Measurements from ENCODE around the gene PDHX. TPM values are rescaled to one million over a fixed set of nuclear protein-coding genes. Genes with fewer than 3 reads are reported as not detected.
"Not testable (repeated sequence)": the region's sequence is repeated elsewhere in the genome, so short reads cannot be mapped to it uniquely, and the experiment has no call there.

The PDHX gene
- total RNA-seq, 1 donor from 2014 or later: 35.7 TPM

- DNase-seq: peak; percentile 85
- Mint-ChIP-seq H3K36me3 (ENCODE audit: low read depth) (peaks cover 4% of the 10 kb centered on the region), H3K4me3 (peak overlapping the region; percentile 73), H3K27me3 (peaks cover 15% of the 10 kb centered on the region), H3K4me1 (peaks cover 45% of the 10 kb centered on the region), H3K9me3 (no peaks in the 10 kb centered on the region), H3K27ac (peak overlapping the region; percentile 91)
- intact Hi-C loops (cut with micrococcal nuclease): loop anchor here (1.0 to 5.0 kb wide), 14 partner anchors 8 to 765 kb away; no protein-coding TSS in a partner anchor
Measured at GRCh38 chr11:35012467-35013191, 96.2 kb downstream of the PDHX start.

- peaks cover 16% of the 10 kb centered on the region for H3K27me3 Mint-ChIP-seq
- intact Hi-C loops (cut with micrococcal nuclease): loop anchor here (1.0 to 5.0 kb wide), 6 partner anchors 17 to 766 kb away; no protein-coding TSS in a partner anchor
- peaks cover 39% of the 10 kb centered on the region for H3K4me1 Mint-ChIP-seq
- H3K4me3 Mint-ChIP-seq: peak overlapping the region; percentile 50
- H3K27ac Mint-ChIP-seq: peak overlapping the region; percentile 91
- DNase-seq: peak; percentile 85
- no peaks in the 10 kb centered on the region for H3K9me3 Mint-ChIP-seq
- H3K36me3 Mint-ChIP-seq (ENCODE audit: low read depth): peaks cover 4% of the 10 kb centered on the region
Measured at GRCh38 chr11:35013514-35014233, 97.3 kb downstream of the PDHX start.

GRCh38 chr11:35014346-35014745 is 97.9 kb downstream of the PDHX start:
- Mint-ChIP-seq H3K4me1 (peaks cover 36% of the 10 kb centered on the region), H3K4me3 (peak overlapping the region; percentile 50)
- intact Hi-C loops (cut with micrococcal nuclease): loop anchor here (5.0 kb wide), 1 partner anchor 767 kb away; no protein-coding TSS in a partner anchor

GRCh38 chr11:35015621-35016387 is 99.4 kb downstream of the PDHX start:
- Mint-ChIP-seq H3K36me3 (ENCODE audit: low read depth) (peaks cover 4% of the 10 kb centered on the region), H3K9me3 (no peaks in the 10 kb centered on the region), H3K4me1 (peaks cover 31% of the 10 kb centered on the region), H3K27ac (no peak overlapping the region), H3K27me3 (peaks cover 12% of the 10 kb centered on the region), H3K4me3 (no peak overlapping the region)
- DNase-seq: no peak
- intact Hi-C loops (cut with micrococcal nuclease): loop anchor here (1.0 kb wide), 1 partner anchor 8 kb away; no protein-coding TSS in a partner anchor

More at GRCh38 chr11:35014346-35014745, 97.9 kb downstream of the PDHX start:
- H3K27me3 Mint-ChIP-seq: peaks cover 14% of the 10 kb centered on the region
- peak overlapping the region; percentile 91 for H3K27ac Mint-ChIP-seq
- no peaks in the 10 kb centered on the region for H3K9me3 Mint-ChIP-seq
- peaks cover 4% of the 10 kb centered on the region for H3K36me3 Mint-ChIP-seq (ENCODE audit: low read depth)
- DNase-seq: peak; percentile 49

GRCh38 chr11:35016916-35017315 is 100.5 kb downstream of the PDHX start:
- DNase-seq: peak; percentile 20
- peaks cover 6% of the 10 kb centered on the region for H3K9me3 Mint-ChIP-seq
- intact Hi-C loops (cut with micrococcal nuclease): no loop called here
- no peak overlapping the region for H3K4me3 Mint-ChIP-seq
- H3K27ac Mint-ChIP-seq: no peak overlapping the region
- peaks cover 24% of the 10 kb centered on the region for H3K4me1 Mint-ChIP-seq
- H3K36me3 Mint-ChIP-seq (ENCODE audit: low read depth): peaks cover 4% of the 10 kb centered on the region
- peaks cover 19% of the 10 kb centered on the region for H3K27me3 Mint-ChIP-seq

GRCh38 chr11:35017528-35018342 is 101.3 kb downstream of the PDHX start:
- no peak overlapping the region for H3K27ac Mint-ChIP-seq
- peaks cover 8% of the 10 kb centered on the region for H3K9me3 Mint-ChIP-seq
- peaks cover 1% of the 10 kb centered on the region for H3K36me3 Mint-ChIP-seq (ENCODE audit: low read depth)
- intact Hi-C loops (cut with micrococcal nuclease): no loop called here
- no peak overlapping the region for H3K4me3 Mint-ChIP-seq
- H3K27me3 Mint-ChIP-seq: peaks cover 18% of the 10 kb centered on the region
- H3K4me1 Mint-ChIP-seq: peaks cover 18% of the 10 kb centered on the region
- DNase-seq: no peak

- peaks cover 19% of the 10 kb centered on the region for H3K36me3 Mint-ChIP-seq (ENCODE audit: low read depth)
- intact Hi-C loops (cut with micrococcal nuclease): no loop called here
- peaks cover 34% of the 10 kb centered on the region for H3K9me3 Mint-ChIP-seq
- H3K4me3 Mint-ChIP-seq: no peak overlapping the region
- H3K4me1 Mint-ChIP-seq: peaks cover 3% of the 10 kb centered on the region
- peaks cover 16% of the 10 kb centered on the region for H3K27me3 Mint-ChIP-seq
- no peak for DNase-seq
- no peak overlapping the region for H3K27ac Mint-ChIP-seq
Measured at GRCh38 chr11:35021589-35021988, 105.2 kb downstream of the PDHX start.

GRCh38 chr11:35023940-35024339 is 107.5 kb downstream of the PDHX start:
- not testable (repeated sequence) for H3K27ac Mint-ChIP-seq, DNase-seq, H3K27me3 Mint-ChIP-seq, H3K4me3 Mint-ChIP-seq, H3K4me1 Mint-ChIP-seq
- Mint-ChIP-seq H3K36me3 (ENCODE audit: low read depth) (peaks cover 25% of the 10 kb centered on the region), H3K9me3 (peaks cover 42% of the 10 kb centered on the region)
- intact Hi-C loops (cut with micrococcal nuclease): loop anchor here (1.0 kb wide), 1 partner anchor 9 kb away; no protein-coding TSS in a partner anchor

- H3K27ac Mint-ChIP-seq: not testable (repeated sequence)
Measured at GRCh38 chr11:35028007-35028406, 111.6 kb downstream of the PDHX start.

GRCh38 chr11:35029979-35030682 is 113.7 kb downstream of the PDHX start:
- peaks cover under 1% of the 10 kb centered on the region for H3K27me3 Mint-ChIP-seq
- H3K36me3 Mint-ChIP-seq (ENCODE audit: low read depth): peaks cover 11% of the 10 kb centered on the region
- intact Hi-C loops (cut with micrococcal nuclease): loop anchor here (1.0 kb wide), 2 partner anchors 10 to 17 kb away; no protein-coding TSS in a partner anchor
- peaks cover 45% of the 10 kb centered on the region for H3K4me1 Mint-ChIP-seq
- H3K4me3 Mint-ChIP-seq: peak overlapping the region; percentile 72
- peak; percentile 80 for DNase-seq
- peak overlapping the region; percentile 94 for H3K27ac Mint-ChIP-seq
- H3K9me3 Mint-ChIP-seq: peaks cover 25% of the 10 kb centered on the region

More at GRCh38 chr11:35028007-35028406, 111.6 kb downstream of the PDHX start:
- H3K27me3 Mint-ChIP-seq; intact Hi-C loops (cut with micrococcal nuclease); DNase-seq; H3K4me3 Mint-ChIP-seq: not testable (repeated sequence)
- Mint-ChIP-seq H3K36me3 (ENCODE audit: low read depth) (peaks cover 21% of the 10 kb centered on the region), H3K4me1 (peaks cover 31% of the 10 kb centered on the region), H3K9me3 (peaks cover 35% of the 10 kb centered on the region)

GRCh38 chr11:35030716-35031213 is 114.3 kb downstream of the PDHX start:
- peaks cover 50% of the 10 kb centered on the region for H3K4me1 Mint-ChIP-seq
- peak; percentile 71 for DNase-seq
- peak overlapping the region; percentile 72 for H3K4me3 Mint-ChIP-seq
- peak overlapping the region; percentile 94 for H3K27ac Mint-ChIP-seq
- H3K27me3 Mint-ChIP-seq: peaks cover 2% of the 10 kb centered on the region
- H3K9me3 Mint-ChIP-seq: peaks cover 29% of the 10 kb centered on the region
- intact Hi-C loops (cut with micrococcal nuclease): loop anchor here (1.0 kb wide), 2 partner anchors 10 to 17 kb away; no protein-coding TSS in a partner anchor
- peaks cover 10% of the 10 kb centered on the region for H3K36me3 Mint-ChIP-seq (ENCODE audit: low read depth)

GRCh38 chr11:35031346-35031745 is 114.9 kb downstream of the PDHX start:
- H3K4me1 Mint-ChIP-seq: peaks cover 51% of the 10 kb centered on the region
- intact Hi-C loops (cut with micrococcal nuclease): no loop called here

More at GRCh38 chr11:35031346-35031745, 114.9 kb downstream of the PDHX start:
- Mint-ChIP-seq H3K27ac (peak overlapping the region; percentile 94), H3K36me3 (ENCODE audit: low read depth) (peaks cover 8% of the 10 kb centered on the region), H3K9me3 (peaks cover 24% of the 10 kb centered on the region), H3K27me3 (peaks cover 2% of the 10 kb centered on the region), H3K4me3 (no peak overlapping the region)
- no peak for DNase-seq
